Endodermal cell (in vitro differentiated cells): ENCODE data around the gene SIM2. TPM values are rescaled to one million over a fixed set of nuclear protein-coding genes. Genes with fewer than 3 reads are reported as not detected.

Experiments
- DNase-seq: peaks from one replicate; pipeline ENCODE4 v3.0.0-alpha.2; 2017
- H3K27ac ChIP-seq: 2 replicates; pipeline ENCODE4 v1.5.1; 2013; ENCODE audit warnings: mild to moderate bottlenecking, low read depth, low read length, moderate library complexity
- H3K27me3 ChIP-seq: 2 replicates; pipeline ENCODE4 v1.6.1; 2013; ENCODE audit warnings: mild to moderate bottlenecking, low read length, moderate library complexity; ENCODE audit not compliant: insufficient read depth, control insufficient read depth, poor library complexity, severe bottlenecking
- H3K36me3 ChIP-seq: 2 replicates; pipeline ENCODE4 v1.7.0; 2013; ENCODE audit warnings: mild to moderate bottlenecking, low read length, moderate library complexity; ENCODE audit not compliant: control insufficient read depth, insufficient read depth
- H3K4me1 ChIP-seq: one replicate; pipeline ENCODE4 v1.7.0; 2013; ENCODE audit warnings: low read length; ENCODE audit not compliant: control insufficient read depth, insufficient read depth
- H3K4me3 ChIP-seq: 2 replicates; pipeline ENCODE4 v1.5.1; 2013; ENCODE audit warnings: mild to moderate bottlenecking, low read length, moderate library complexity
- H3K9ac ChIP-seq: 2 replicates; pipeline ENCODE4 v1.6.1; 2013; ENCODE audit warnings: mild to moderate bottlenecking, low read length, moderate library complexity; ENCODE audit not compliant: poor library complexity, severe bottlenecking; ENCODE audit errors: extremely low read depth
- H3K9me3 ChIP-seq: 2 replicates; pipeline ENCODE4 v1.6.1; 2013; ENCODE audit warnings: mild to moderate bottlenecking, low read length, moderate library complexity; ENCODE audit not compliant: control insufficient read depth
- H3K27ac Mint-ChIP-seq: 2 replicates; pipeline ENCODE4 v1.8.0; 2020; ENCODE audit warnings: mixed read lengths
- H3K27me3 Mint-ChIP-seq: 2 replicates; pipeline ENCODE4 v1.8.0; 2021; ENCODE audit warnings: mild to moderate bottlenecking, mixed read lengths; ENCODE audit not compliant: insufficient read depth
- H3K36me3 Mint-ChIP-seq: 2 replicates; pipeline ENCODE4 v1.8.0; 2020; ENCODE audit warnings: low read depth, mixed read lengths
- H3K4me1 Mint-ChIP-seq: 2 replicates; pipeline ENCODE4 v1.8.0; 2020; ENCODE audit warnings: mixed read lengths
- H3K4me3 Mint-ChIP-seq: 2 replicates; pipeline ENCODE4 v1.8.0; 2020; ENCODE audit warnings: mild to moderate bottlenecking, moderate library complexity, mixed read lengths
- H3K9me3 Mint-ChIP-seq: 2 replicates; pipeline ENCODE4 v1.8.0; 2020; ENCODE audit warnings: mild to moderate bottlenecking, mixed read lengths
- CTCF ChIP-seq: fragments of 200-600 bp; sonication (generic); conservative IDR thresholded peaks from 2 replicates; pipeline ENCODE4 v1.5.0; 2021; ENCODE audit warnings: antibody characterized with exemption, mild to moderate bottlenecking
- WGBS, 2 experiments: methylation state at CpG; one replicate each; pipeline versions ENCODE4 v1.1.5 to v1.1.7; 2013; ENCODE audit warnings: missing lambda C conversion rate in 2 of 2, mixed read lengths in 1 of 2; ENCODE audit not compliant: insufficient coverage in 1 of 2, insufficient read length in 1 of 2; 5-methylcytosine and 5-hydroxymethylcytosine counted together
- total RNA-seq, 2 donors: library from RNA; stranded (reverse); fragmentation: NEBNext Ultra II Directional in 1 of 2; extraction: Animal tissue kit (Norgen Biotek cat#: 25700) in 1 of 2; gene quantifications; 2 replicates in 1 of 2; 3 replicates in 1 of 2; pipeline ENCODE4 v1.2.1, GENCODE V29; 2021

The SIM2 gene
- total RNA-seq, 2 donors from 2014 or later, result not detected

- peak; percentile 47 for TF ChIP-seq CTCF
- Mint-ChIP-seq H3K27me3 (peaks cover 100% of the 10 kb centered on the region), H3K9me3 (no peaks in the 10 kb centered on the region), H3K4me1 (peaks cover 31% of the 10 kb centered on the region), H3K4me3 (peak overlapping the region; percentile 23), H3K27ac (no peak overlapping the region), H3K36me3 (no peaks in the 10 kb centered on the region)
- WGBS, 2 experiments, result 3% methylated on average over 25 to 32 of the region's 32 CpGs
- H3K9me3 ChIP-seq, result no peaks in the 10 kb centered on the region
- DNase-seq, result peak; percentile 81
- no peak overlapping the region for H3K9ac ChIP-seq
- H3K36me3 ChIP-seq, result no peaks in the 10 kb centered on the region
- peaks cover 100% of the 10 kb centered on the region for H3K27me3 ChIP-seq
- H3K27ac ChIP-seq, result no peak overlapping the region
- H3K4me1 ChIP-seq, result peaks cover 14% of the 10 kb centered on the region
- H3K4me3 ChIP-seq, result no peak overlapping the region
These were observed 8.2 kb downstream of the SIM2 start for GRCh38 chr21:36706951-36707762.

DNA sequence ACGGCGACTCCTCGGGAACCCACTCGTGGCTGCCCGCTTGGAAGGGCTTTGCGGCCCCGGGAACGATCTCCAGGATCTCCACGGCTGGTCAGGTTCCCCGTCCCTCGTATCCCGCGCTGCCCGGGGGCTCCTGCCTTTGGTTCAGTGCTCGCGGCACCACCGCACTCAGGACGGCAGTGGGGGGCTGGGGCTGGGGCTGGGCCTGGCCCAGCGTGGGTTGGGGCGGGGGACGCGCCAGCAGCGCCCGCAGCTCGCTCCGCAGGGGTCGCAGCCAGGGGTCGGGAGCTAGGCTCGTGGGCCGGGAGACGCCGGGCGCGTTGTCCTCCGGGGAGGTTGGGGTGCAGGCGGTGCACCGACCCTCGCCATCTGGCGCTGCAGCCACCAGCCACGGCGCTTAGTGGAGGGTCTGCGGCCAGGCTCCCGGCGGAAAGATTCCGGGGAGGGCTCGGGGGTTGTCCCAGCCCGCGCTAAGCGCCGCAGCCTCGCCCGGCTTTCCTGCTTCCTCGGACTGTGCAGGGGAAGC is 8.9 kb downstream of the SIM2 start:
- H3K27me3 Mint-ChIP-seq, result peaks cover 100% of the 10 kb centered on the region
- H3K4me3 Mint-ChIP-seq, result peak overlapping the region; percentile 46
- H3K27ac ChIP-seq, result no peak overlapping the region
- H3K9me3 Mint-ChIP-seq, result no peaks in the 10 kb centered on the region
- DNase-seq, result no peak
- peaks cover 100% of the 10 kb centered on the region for H3K27me3 ChIP-seq
- H3K27ac Mint-ChIP-seq, result no peak overlapping the region
- peaks cover 31% of the 10 kb centered on the region for H3K4me1 Mint-ChIP-seq
- 0 to 2% methylated on average over 7 to 53 of the region's 53 CpGs for WGBS, 2 experiments
- no peaks in the 10 kb centered on the region for H3K36me3 ChIP-seq
- H3K4me1 ChIP-seq, result peaks cover 14% of the 10 kb centered on the region
- TF ChIP-seq CTCF, result no peak
- no peak overlapping the region for H3K4me3 ChIP-seq
- no peaks in the 10 kb centered on the region for H3K36me3 Mint-ChIP-seq
- no peaks in the 10 kb centered on the region for H3K9me3 ChIP-seq
- no peak overlapping the region for H3K9ac ChIP-seq

DNA sequence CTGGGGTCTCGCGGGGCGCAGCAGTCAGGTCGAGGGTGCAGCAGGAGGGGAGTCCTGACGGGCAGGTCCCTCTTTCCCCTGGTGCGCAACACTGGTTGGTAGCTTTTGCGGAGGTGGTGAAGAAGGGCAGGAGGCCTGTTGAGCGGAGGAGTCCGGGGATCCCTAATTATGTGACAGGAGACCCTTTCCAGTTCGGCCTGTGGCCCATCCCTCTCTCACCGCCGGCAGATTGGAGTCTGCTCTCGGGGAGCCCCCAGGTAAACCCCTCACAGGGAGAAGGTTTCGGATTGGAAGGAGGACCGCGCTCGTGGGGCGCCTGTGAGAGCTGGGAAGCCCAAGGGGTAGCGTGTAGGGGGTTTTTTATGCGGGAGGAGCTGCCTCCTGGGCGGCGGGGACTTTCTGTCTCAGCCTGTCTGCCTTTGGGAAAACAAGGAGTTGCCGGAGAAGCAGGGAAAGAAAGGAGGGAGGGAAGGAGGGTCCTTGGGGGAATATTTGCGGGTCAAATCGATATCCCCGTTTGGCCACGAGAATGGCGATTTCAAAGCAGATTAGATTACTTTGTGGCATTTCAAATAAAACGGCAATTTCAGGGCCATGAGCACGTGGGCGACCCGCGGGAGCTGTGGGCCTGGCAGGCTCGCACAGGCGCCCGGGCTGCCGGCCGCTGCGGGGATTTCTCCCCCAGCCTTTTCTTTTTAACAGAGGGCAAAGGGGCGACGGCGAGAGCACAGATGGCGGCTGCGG is 9.5 kb downstream of the SIM2 start:
- WGBS, 2 experiments, result 2 to 5% methylated on average over 16 to 44 of the region's 44 CpGs
- H3K4me1 Mint-ChIP-seq, result peaks cover 31% of the 10 kb centered on the region
- Histone ChIP-seq H3K9ac (no peak overlapping the region), H3K4me1 (peaks cover 14% of the 10 kb centered on the region), H3K4me3 (no peak overlapping the region), H3K9me3 (no peaks in the 10 kb centered on the region), H3K27ac (no peak overlapping the region), H3K27me3 (peaks cover 100% of the 10 kb centered on the region), H3K36me3 (no peaks in the 10 kb centered on the region)
- no peak overlapping the region for H3K27ac Mint-ChIP-seq
- peak overlapping the region; percentile 46 for H3K4me3 Mint-ChIP-seq
- peaks cover 100% of the 10 kb centered on the region for H3K27me3 Mint-ChIP-seq
- H3K9me3 Mint-ChIP-seq, result no peaks in the 10 kb centered on the region
- no peak for TF ChIP-seq CTCF
- peak; percentile 68 for DNase-seq
- H3K36me3 Mint-ChIP-seq, result no peaks in the 10 kb centered on the region
